Skin of body (tissue), 2 donors: ENCODE data around the gene SLC6A1. TPM values are rescaled to one million over a fixed set of nuclear protein-coding genes. Genes with fewer than 3 reads are reported as not detected.

Experiments used
- DNase-seq: peaks from one replicate; lab custom pipeline; 2025; lab: John Stamatoyannopoulos, UW
- total RNA-seq: library from RNA; depleted of rRNA; stranded (reverse); fragments of >200 nt; gene quantifications from one replicate; pipeline ENCODE4 v1.2.3, GENCODE V29; 2014

The SLC6A1 gene
- total RNA-seq, 1 donor from 2014 or later: 1.7 TPM

DNA sequence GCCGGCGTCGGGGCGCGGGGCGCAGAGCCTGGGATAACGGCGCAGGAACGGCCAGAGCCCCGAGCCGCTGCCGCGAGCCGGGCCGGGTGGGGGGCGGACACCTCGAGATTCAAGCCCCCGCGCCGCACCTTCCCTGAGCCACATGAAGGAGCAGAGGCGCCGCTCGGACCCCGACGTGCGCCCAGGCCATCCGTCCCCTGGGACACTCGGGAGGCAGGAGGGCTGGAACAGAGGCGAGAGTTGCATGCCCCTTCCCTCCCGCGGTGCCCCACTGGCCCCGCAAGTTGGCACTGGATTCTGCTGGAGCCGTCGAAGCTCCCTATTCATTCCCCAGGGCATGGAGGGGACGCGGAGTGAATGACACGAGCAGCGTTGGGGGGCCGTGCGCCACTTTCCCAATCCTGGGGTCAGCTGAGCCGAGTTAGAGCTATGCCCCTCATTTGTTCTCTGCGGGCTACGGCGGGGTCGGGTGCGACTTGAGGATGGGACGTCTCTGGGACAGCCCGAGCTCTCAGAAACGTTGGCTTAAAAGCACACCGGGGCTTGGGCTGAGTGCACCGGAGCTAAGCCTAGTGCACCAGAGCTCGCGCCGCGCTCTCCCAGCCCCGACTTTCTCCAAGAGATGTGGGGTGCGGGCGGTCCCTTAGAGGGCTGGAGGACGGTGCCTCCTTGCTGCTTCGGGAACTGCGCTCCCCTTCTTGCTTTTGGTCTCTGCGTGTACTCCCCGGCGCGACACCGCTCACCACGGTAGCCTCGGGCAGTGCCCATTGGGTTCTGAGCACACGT, 588 bp downstream of the SLC6A1 start:
- DNase-seq: no peak

DNA sequence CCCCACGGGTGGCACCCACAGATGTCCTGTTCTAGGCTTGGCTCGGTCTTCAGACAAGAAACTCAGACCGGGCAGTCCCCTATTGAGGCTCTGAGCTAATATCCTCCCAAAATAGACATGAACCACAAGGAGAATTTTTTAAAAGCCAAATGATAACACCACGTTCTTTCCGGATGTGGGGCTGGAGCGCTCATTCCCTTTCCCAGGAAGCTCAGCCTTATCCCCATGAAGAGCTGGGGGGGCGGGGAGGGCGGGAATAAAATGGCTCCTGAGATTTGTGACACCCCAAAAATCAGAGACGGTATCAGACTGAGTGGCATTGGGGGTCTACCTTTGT, 1.1 kb downstream of the SLC6A1 start:
- DNase-seq: no peak

GRCh38 chr3:10994306-10994705, 1.8 kb downstream of the SLC6A1 start:
- no peak for DNase-seq

GRCh38 chr3:10995871-10996270, 3.3 kb downstream of the SLC6A1 start:
- no peak for DNase-seq

- no peak for DNase-seq
These were observed 3.9 kb downstream of the SLC6A1 start for GRCh38 chr3:10996345-10997013.

- DNase-seq: no peak
These were observed 4.6 kb downstream of the SLC6A1 start for GRCh38 chr3:10997196-10997595.

DNA sequence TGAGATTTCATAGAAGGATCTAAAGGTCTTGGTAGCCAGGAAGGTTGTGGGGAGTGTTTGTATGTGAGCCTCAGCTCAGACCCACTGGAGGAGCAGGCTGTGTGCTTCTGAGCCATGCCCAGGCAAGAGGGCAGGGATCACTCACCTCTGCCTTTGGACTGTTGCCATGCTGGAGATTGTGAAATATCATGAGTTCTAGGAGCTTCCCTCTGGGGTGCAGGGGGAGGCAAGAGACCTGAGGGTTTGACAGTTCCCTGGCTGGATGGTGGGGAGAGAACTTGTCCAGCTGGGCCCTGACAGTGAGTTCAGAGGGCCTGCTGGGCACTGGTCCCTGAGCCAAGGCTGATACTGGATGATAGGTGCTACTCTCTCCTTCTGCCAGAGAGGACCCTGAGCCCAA, 6.0 kb downstream of the SLC6A1 start:
- no peak for DNase-seq

DNA sequence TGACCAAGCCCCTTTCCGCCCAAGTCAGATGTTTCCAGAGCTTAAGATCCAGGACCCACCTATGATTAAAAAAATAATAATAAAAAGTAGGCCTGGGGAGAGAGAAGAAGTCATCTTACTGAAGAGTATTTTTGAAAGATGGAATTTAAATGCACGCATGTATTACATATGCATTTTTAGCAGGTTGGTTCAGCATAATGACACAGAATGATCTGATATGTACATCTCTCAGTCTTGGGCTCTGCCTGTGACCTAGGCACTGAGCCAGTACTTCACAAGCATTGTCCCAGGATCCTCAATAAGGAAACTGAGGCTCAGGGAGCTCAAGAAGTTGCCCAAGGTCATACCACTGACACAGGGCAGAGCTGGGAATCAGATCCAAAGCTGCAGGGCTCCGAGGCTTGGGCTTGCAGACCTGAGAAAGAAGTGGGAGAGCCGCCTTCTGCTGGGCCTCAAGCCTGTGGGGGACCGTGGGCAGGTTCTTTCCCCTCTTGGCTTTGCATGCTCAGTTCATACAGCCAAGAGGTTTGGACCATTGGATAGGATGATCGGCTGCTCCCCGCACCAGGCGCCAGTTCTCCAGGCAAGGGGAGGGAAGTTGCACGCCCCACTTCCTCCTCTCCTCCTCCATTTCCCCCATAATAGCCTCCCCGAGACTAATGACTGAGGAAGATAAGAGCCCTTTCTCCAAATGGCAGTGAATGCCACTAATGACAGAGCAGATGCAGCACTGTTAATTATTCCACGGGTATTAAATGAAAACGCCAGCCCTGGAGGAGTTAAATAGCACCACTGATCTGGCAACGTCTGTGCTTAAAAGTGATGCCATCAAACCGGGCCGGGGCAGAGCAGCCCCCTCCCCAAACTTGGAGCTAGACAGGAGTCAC, 6.9 kb downstream of the SLC6A1 start:
- DNase-seq: no peak

GRCh38 chr3:11000528-11000927, 8.0 kb downstream of the SLC6A1 start:
- DNase-seq: no peak

DNA sequence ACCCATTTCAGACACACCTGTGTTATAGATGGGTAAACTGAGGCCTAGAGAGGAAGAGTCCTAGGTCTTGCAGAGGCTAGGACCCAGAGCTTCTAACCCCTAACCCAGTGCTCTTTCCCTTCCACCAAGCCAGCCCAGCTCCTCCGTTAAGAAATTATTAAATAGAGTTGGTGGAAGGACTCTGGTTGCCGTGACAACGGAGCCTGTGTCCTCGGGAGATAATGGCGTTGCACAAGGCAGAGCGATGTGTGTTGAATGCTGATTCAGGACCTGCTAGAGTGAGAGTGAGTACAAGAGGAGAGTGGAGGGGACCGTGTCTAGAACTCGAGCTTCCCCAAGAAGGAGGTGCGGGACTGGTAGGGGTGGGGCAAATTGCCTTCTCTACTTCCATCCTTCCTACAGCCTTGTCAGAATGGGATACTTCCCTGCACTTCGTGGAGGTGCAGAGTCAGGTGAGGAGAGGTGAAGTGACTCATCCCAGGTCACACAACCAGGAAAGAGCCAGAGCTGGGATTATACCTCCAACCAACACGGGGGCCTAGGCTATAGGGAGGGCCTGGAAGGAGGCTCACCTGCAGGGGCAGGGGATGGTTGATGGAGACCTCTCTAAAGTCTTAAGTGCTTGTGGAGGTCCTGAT, 8.6 kb downstream of the SLC6A1 start:
- DNase-seq: no peak

DNA sequence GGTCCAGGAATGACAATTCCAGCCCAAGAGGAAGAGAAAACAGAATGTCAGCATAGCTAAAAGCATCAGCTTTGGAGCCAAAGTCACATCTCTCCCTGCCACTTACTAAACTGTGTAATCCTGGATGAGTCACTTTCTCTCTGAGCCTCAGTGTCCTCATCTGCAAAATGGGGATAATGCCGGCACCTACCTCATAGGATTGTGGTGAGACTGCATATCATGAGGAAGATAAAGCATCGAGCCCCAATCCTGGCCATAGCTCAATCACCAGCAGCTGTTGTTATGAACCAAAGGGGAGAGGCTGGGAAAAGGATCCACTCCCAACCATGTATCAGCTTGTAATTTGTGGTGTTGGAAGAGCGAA, 9.1 kb downstream of the SLC6A1 start:
- no peak for DNase-seq

GRCh38 chr3:11002371-11002807, 9.8 kb downstream of the SLC6A1 start:
- no peak for DNase-seq

GRCh38 chr3:11004563-11004962, 12.0 kb downstream of the SLC6A1 start:
- DNase-seq: no peak

DNA sequence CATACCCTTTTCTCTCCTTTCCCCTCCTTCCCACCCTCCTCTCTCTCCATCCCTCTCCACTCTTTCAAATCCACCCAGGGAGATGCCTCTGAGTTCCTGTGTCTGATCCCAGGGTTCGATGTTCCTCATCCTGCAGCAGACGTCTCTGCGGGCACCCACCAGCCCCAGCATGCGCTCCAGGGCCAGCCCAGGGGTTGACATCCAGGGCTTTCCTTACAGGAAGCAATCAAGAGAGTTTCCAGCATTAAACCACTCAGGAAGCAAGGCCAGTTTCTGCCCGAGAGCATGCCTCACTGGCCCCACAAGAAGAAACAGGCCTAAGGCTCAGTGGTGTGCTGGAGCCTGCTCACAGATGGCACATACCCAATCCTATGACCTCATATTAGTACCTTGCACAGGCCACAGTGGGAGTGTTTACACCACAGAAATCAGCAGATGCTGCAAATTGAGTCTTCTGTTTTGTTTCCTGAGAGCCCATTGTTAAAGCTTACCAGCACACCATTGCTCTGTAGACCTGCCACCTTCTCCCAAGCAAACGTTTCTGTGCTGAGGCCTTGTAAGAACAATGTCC, 13.2 kb downstream of the SLC6A1 start:
- no peak for DNase-seq

GRCh38 chr3:11006986-11007933, 14.7 kb downstream of the SLC6A1 start:
- no peak for DNase-seq

DNA sequence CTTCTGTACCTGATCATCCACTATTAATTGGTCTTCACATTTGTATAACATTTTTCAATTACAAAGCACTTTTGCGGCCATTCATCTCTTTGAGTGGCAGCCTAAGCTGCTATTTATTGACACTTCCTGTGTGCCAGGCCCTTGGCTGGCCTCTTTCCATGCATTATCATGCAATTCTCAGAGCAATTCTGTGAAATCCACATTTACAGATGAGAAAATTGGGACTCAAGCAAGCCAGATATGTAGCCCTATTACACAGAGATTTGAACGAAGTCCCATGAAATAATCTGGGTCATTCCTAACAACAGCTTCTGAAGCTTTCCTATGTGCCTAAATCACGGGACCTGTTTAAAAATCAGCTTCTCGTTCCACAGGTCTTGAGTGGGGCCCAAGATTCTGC, 17.4 kb downstream of the SLC6A1 start:
- DNase-seq: no peak

- no peak for DNase-seq
These were observed 18.0 kb downstream of the SLC6A1 start for GRCh38 chr3:11010426-11011165.

DNA sequence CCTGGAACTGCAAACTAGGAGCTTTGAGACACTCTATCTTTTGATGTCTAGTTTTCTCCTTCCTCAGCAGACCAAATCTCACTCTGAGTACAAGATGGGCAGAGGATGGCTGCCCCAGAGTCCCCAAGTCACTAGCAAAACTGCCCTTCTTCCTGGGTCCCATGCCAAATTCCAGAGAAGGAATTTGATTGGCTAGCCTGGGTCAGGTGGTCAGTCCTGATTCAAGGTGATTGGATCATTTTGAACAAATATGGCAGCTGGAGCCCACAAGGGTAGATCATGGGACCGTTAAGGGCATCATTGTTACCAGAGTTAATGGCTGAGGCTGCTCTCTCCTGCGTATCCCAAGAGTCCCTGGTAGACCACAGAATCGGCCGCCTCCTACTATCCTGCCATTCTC, 21.7 kb downstream of the SLC6A1 start:
- no peak for DNase-seq

DNA sequence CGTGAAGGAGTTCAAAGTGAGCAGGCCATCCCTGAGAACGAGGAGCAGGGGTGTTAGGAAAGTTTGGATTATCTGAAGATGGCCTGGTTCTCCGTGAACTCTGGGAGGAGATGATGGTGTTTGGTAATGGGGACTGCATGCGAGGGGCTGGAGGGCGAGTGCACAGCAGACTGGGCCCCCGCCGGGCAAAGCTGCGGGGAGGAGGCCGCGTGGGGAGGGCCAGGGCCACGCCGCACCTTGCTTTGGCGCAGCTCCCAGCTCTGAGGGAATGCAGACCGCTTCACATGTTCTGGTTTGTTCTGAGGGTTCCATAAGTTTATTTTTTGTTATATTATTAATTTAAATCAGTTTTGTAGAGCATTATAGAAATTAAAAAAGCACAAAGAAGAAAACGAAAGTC, 22.2 kb downstream of the SLC6A1 start:
- no peak for DNase-seq

DNA sequence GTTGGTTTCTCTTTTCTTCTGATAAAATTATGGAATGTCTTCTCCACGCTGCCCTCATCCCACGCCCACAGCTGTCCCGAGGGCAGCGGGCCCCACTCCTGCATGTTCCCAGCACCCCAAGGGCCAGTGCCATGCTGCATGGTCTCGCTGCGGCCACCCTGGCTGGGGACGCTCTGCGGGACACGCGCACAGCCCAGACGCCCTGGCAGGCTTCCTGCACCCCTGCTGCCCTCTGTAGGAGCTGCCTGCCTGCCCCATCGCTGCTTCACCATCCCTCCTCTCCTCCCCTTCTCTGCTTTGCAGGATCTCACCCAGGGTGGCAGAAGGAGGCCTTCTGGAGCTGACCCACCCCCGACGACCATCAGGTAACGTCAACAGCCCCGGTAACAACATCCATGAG, 22.8 kb downstream of the SLC6A1 start:
- DNase-seq: no peak
